Progenitor cell of endocrine pancreas (in vitro differentiated cells): ENCODE results near the gene EMC6. TPM values are rescaled to one million over a fixed set of nuclear protein-coding genes. Genes with fewer than 3 reads are reported as not detected.

Source experiments
- DNase-seq: peaks from one replicate; pipeline ENCODE4 v3.0.0; 2021; ENCODE audit warnings: low spot score; ENCODE audit not compliant: unreplicated experiment
- H3K27ac Mint-ChIP-seq: 2 replicates; pipeline ENCODE4 v1.8.0; 2021; ENCODE audit warnings: mild to moderate bottlenecking, moderate library complexity, mixed read lengths
- H3K27me3 Mint-ChIP-seq: 2 replicates; pipeline ENCODE4 v1.8.0; 2021; ENCODE audit warnings: mixed read lengths
- H3K36me3 Mint-ChIP-seq: 2 replicates; pipeline ENCODE4 v1.8.0; 2022; ENCODE audit warnings: mixed read lengths; ENCODE audit not compliant: insufficient read depth
- H3K4me1 Mint-ChIP-seq: 2 replicates; pipeline ENCODE4 v1.8.0; 2021; ENCODE audit warnings: low read depth, mixed read lengths
- H3K4me3 Mint-ChIP-seq: 2 replicates; pipeline ENCODE4 v1.8.0; 2021; ENCODE audit warnings: low read depth, mild to moderate bottlenecking, moderate library complexity, mixed read lengths
- H3K9me3 Mint-ChIP-seq: 2 replicates; pipeline ENCODE4 v1.8.0; 2021; ENCODE audit warnings: low read depth, mixed read lengths
- CTCF ChIP-seq: fragments of 200-600 bp; sonication (generic); IDR thresholded peaks from one replicate; pipeline ENCODE4 v1.5.0; 2021; ENCODE audit warnings: antibody characterized with exemption, mild to moderate bottlenecking; ENCODE audit not compliant: unreplicated experiment
- total RNA-seq: library from RNA; stranded (reverse); gene quantifications from 2 replicates; pipeline ENCODE4 v1.2.1, GENCODE V29; 2021

Gene EMC6
- total RNA-seq, 1 donor from 2014 or later, result 42.8 TPM

- Mint-ChIP-seq H3K4me1 (no peaks in the 10 kb centered on the region), H3K4me3 (no peak overlapping the region), H3K27me3 (no peaks in the 10 kb centered on the region), H3K36me3 (peaks cover 23% of the 10 kb centered on the region), H3K27ac (no peak overlapping the region), H3K9me3 (no peaks in the 10 kb centered on the region)
- no peak for DNase-seq
- no peak for TF ChIP-seq CTCF
Observed at GRCh38 chr17:3627769-3628167, 40.8 kb upstream of the EMC6 start.

- Mint-ChIP-seq H3K36me3 (peaks cover 17% of the 10 kb centered on the region), H3K4me3 (no peak overlapping the region), H3K9me3 (no peaks in the 10 kb centered on the region), H3K27me3 (no peaks in the 10 kb centered on the region), H3K4me1 (peaks cover 13% of the 10 kb centered on the region), H3K27ac (no peak overlapping the region)
- TF ChIP-seq CTCF, result no peak
- no peak for DNase-seq
Observed at GRCh38 chr17:3630781-3631180, 37.8 kb upstream of the EMC6 start.

GRCh38 chr17:3632287-3632686 lies 36.3 kb upstream of the EMC6 start:
- Mint-ChIP-seq H3K27ac (no peak overlapping the region), H3K4me1 (peaks cover 16% of the 10 kb centered on the region), H3K36me3 (peaks cover 8% of the 10 kb centered on the region), H3K27me3 (no peaks in the 10 kb centered on the region), H3K4me3 (no peak overlapping the region), H3K9me3 (no peaks in the 10 kb centered on the region)
- no peak for DNase-seq
- no peak for TF ChIP-seq CTCF

GRCh38 chr17:3635474-3636153 lies 33.0 kb upstream of the EMC6 start:
- no peaks in the 10 kb centered on the region for H3K27me3 Mint-ChIP-seq
- peak overlapping the region; percentile 94 for H3K4me3 Mint-ChIP-seq
- no peaks in the 10 kb centered on the region for H3K9me3 Mint-ChIP-seq
- no peak for DNase-seq
- peak overlapping the region; percentile 89 for H3K27ac Mint-ChIP-seq
- TF ChIP-seq CTCF, result peak; percentile 25
- H3K36me3 Mint-ChIP-seq, result no peaks in the 10 kb centered on the region
- peaks cover 22% of the 10 kb centered on the region for H3K4me1 Mint-ChIP-seq

- Mint-ChIP-seq H3K27me3 (no peaks in the 10 kb centered on the region), H3K9me3 (no peaks in the 10 kb centered on the region), H3K4me1 (peaks cover 22% of the 10 kb centered on the region), H3K27ac (peak within 1 kb of the TSS; percentile 99), H3K4me3 (peak within 1 kb of the TSS; percentile 94), H3K36me3 (no peaks in the 10 kb centered on the region)
- no peak for TF ChIP-seq CTCF
- DNase-seq, result peak; percentile 94
Observed at GRCh38 chr17:3636154-3636907, 32.3 kb upstream of the EMC6 start, which contains the start of the genes CTNS and SHPK. TSS of gene CTNS (plus strand) at chr17:3636760. CDS start at chr17:3640207, 3,447 bp downstream. TSS of gene SHPK (minus strand) at chr17:3636250. CDS start at chr17:3636219, 31 bp downstream.
